ENCODE results near the gene TBRG1. TPM values are rescaled to one million over a fixed set of nuclear protein-coding genes. Genes with fewer than 3 reads are reported as not detected.

The TBRG1 gene
- total and polyA plus RNA-seq, 2 of the 4 experiments (the other 2 are of a cell fraction), result 13.3 to 23.2 TPM

DNA sequence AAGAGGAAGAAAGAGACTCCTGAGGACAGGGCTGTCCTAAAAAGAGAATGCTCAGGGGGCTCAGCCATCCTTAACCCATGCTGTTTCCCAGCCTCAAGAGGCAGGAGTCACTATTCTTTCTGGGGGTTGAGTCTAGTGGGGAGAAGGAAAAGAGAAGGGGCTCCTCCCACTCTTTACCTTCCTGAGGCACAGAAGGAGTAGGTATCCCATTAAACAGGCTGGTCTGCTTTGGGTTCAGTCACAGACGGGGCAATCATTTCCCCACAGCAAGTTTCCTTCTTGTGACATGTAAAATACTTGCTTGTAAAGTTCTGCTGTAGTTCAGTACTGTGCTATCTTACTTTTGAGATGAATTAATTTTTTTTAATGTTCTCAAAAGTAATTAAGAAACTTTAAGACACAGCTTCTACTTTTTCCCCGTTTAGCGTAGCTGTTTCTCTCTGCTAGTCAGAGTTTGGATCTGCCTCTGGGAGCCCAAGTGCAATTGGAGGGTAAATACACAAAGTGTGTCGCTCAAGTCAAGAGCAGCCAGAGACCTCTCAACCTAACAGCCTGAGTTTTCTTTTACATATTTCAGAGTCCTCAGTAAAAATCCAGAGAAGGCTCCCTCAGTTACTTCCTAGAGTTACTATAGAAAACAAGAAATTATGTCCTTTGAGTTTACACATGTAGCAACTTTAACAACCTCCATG is 37.8 kb upstream of the TBRG1 start:
- ChIA-PET POLR2A (ENCODE audit: unreplicated experiment) (no interaction called here), CTCF (interaction anchor here (0.6 to 1.6 kb wide), 10 partner anchors 10 to 515 kb away, joined by 3 to 10 read pairs (median 4); no protein-coding TSS in a partner anchor)
- Histone ChIP-seq H4K20me1 (ENCODE audit: insufficient read depth, low read length) (no peaks in the 10 kb centered on the region), H3K18ac (ENCODE audit: low read depth, low read length) (no peak overlapping the region), H2BK5ac (ENCODE audit: low read depth, low read length, poor library complexity, severe bottlenecking) (no peak overlapping the region), H3K4me2 (ENCODE audit: low read depth, low read length) (no peak overlapping the region), H3K4ac (ENCODE audit: low read depth, low read length) (no peak overlapping the region), H2BK20ac (ENCODE audit: low read depth, low read length) (no peak overlapping the region), H4K5ac (ENCODE audit: low read depth, low read length) (no peak overlapping the region), H2AFZ (replicated peaks; ENCODE audit: low read length, poor library complexity) (no peak overlapping the region), H4K91ac (ENCODE audit: insufficient read depth, low read depth, low read length) (no peak overlapping the region), H3K27ac (ENCODE audit: insufficient read depth, low read length) (no peak overlapping the region), H2AK5ac (ENCODE audit: low read depth, low read length) (no peak overlapping the region), H3K9me1 (ENCODE audit: insufficient read depth, low read length) (no peaks in the 10 kb centered on the region), H3K27me3 (ENCODE audit: control insufficient read depth, insufficient read depth, low read length) (peaks cover 31% of the 10 kb centered on the region), H4K8ac (ENCODE audit: low read depth in 2 of 2, low read length in 2 of 2) (no peak overlapping the region), H3K14ac (replicated peaks; ENCODE audit: low read depth, low read length) (no peak overlapping the region), H2BK120ac (ENCODE audit: low read depth, low read length) (no peak overlapping the region), H3K56ac (ENCODE audit: extremely low read depth, insufficient read depth, low read length) (no peak overlapping the region), H3K4me3 (ENCODE audit: insufficient read depth, low read depth, low read length) (no peak overlapping the region), H2AK9ac (replicated peaks; ENCODE audit: low read depth, low read length, poor library complexity) (no peak overlapping the region), H2BK15ac (ENCODE audit: low read depth, low read length) (no peak overlapping the region), H3K9ac (ENCODE audit: low read depth, low read length) (no peak overlapping the region), H3K4me1 (ENCODE audit: control insufficient read depth, insufficient read depth, low read length) (no peaks in the 10 kb centered on the region), H3K9me3 (ENCODE audit: control insufficient read depth, insufficient read depth, low read length) (no peaks in the 10 kb centered on the region), H3K23ac (ENCODE audit: low read depth, low read length) (no peak overlapping the region), H3K79me1 (ENCODE audit: low read depth in 1 of 2, low read length in 2 of 2) (no peaks in the 10 kb centered on the region), H3K36me3 (ENCODE audit: control insufficient read depth, insufficient read depth, low read length) (no peaks in the 10 kb centered on the region)
- ATAC-seq (ENCODE audit: low read depth) (no peak), DNase-seq (no peak)
- no peak for TF ChIP-seq RAD21 (IDR thresholded peaks at IDR 0.05; ENCODE audit: low read length)
- no peak for TF ChIP-seq CHD1 (IDR thresholded peaks at IDR 0.05; ENCODE audit: low read depth, low read length)
- TF ChIP-seq SMC3 (IDR thresholded peaks at IDR 0.05; ENCODE audit: low read depth, low read length), result no peak
- TF ChIP-seq, protein P1, sequence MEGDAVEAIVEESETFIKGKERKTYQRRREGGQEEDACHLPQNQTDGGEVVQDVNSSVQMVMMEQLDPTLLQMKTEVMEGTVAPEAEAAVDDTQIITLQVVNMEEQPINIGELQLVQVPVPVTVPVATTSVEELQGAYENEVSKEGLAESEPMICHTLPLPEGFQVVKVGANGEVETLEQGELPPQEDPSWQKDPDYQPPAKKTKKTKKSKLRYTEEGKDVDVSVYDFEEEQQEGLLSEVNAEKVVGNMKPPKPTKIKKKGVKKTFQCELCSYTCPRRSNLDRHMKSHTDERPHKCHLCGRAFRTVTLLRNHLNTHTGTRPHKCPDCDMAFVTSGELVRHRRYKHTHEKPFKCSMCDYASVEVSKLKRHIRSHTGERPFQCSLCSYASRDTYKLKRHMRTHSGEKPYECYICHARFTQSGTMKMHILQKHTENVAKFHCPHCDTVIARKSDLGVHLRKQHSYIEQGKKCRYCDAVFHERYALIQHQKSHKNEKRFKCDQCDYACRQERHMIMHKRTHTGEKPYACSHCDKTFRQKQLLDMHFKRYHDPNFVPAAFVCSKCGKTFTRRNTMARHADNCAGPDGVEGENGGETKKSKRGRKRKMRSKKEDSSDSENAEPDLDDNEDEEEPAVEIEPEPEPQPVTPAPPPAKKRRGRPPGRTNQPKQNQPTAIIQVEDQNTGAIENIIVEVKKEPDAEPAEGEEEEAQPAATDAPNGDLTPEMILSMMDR (conservative IDR thresholded peaks at IDR 0.05; ENCODE audit: low read depth, low read length), result no peak
- TF ChIP-seq BHLHE40 (IDR thresholded peaks at IDR 0.05; ENCODE audit: low read depth, low read length), result no peak
- no peak for TF ChIP-seq MXI1 (IDR thresholded peaks at IDR 0.05; ENCODE audit: borderline replicate concordance, low read depth, low read length)
- TF ChIP-seq RFX5 (IDR thresholded peaks at IDR 0.05; ENCODE audit: low read depth, low read length), result no peak
- no peak for TF ChIP-seq POLR2A (IDR thresholded peaks at IDR 0.05; ENCODE audit: low read depth, low read length)
- no TSS peak for BruUV-seq (replicated peaks)
- intact Hi-C loops (cut with micrococcal nuclease) (no loop called here), dilution Hi-C loops (cut with HindIII; ENCODE audit: low sequenced_read_pairs, unreplicated experiment) (no loop called here), in situ Hi-C loops (cut with MboI; ENCODE audit: low sequenced_read_pairs) (loop anchor here (5.0 to 25.0 kb wide), 2 partner anchors 168 to 523 kb away; no protein-coding TSS in a partner anchor)
- no CpG with 5 or more reads among the region's 4 CpGs for WGBS, 2 experiments (ENCODE audit: extremely low coverage in 2 of 2, insufficient read length in 1 of 2)
